ENCODE measurements around the gene C1orf115. TPM values are rescaled to one million over a fixed set of nuclear protein-coding genes. Genes with fewer than 3 reads are reported as not detected.
"Not testable (repeated sequence)": the region's sequence is repeated elsewhere in the genome, so short reads cannot be mapped to it uniquely, and the experiment has no call there.

C1orf115 gene
- total and polyA plus RNA-seq, 2 donors = 9.5 to 10.0 TPM

DNA sequence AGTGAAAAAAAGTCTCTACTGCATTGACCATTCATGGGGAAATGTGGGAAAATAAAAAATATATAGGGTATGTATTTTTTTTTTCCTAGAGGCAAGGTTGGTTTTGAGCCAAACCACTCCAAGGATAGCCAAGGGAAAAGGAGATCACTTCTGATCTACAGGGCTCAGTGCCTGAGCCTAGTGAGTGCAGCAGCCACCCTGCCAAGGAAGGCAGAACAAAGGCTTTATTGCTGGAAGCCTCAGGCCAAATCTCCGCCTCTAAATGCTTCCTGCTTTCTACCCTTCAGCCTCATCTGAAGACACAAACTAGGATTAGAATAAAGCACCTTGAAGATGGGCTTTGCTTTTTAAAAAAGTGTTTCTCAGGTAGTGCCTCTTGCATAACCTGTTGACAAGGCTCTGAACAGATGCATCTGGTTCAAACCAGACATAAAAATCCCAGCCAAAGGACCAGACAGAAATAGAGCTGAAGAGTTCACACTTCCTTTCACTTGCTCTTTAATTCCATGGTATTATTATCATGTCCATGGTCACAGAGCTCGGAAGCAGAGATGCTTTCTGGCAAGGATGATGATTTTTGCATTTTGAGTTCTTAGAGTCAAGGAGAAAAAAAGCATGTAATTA lies 10.5 kb downstream of the C1orf115 start:
- DNase-seq (ENCODE audit: extremely low spot score) = no peak
- Histone ChIP-seq H3K4me3 (ENCODE audit: low read depth, low read length) (no peak overlapping the region), H3K36me3 (ENCODE audit: insufficient read depth) (no peaks in the 10 kb centered on the region), H3K27ac (ENCODE audit: low read depth) (no peak overlapping the region), H3K4me1 (ENCODE audit: insufficient read depth) (no peaks in the 10 kb centered on the region)
- WGBS = 17% methylated on average over 2 of the region's 2 CpGs

DNA sequence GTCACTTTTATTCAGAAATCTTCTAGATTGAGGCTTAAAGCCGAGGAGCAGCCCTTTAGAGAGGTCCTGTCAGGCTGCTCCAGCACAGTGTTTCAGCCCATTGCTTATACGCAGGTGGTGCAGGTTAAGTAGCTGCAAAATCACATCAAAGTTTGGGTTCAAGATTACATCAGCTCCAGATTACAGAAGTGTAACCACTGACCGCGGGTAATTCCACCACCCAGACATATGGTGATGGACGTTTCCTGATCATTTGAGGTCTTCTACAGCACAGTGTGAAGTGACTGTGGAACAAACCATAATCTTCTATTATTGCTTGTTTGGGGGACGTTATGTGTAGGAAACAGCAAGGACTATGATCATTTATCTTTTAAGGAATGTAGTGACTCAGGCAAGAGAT lies 11.8 kb downstream of the C1orf115 start:
- H3K4me1 ChIP-seq (ENCODE audit: insufficient read depth) = no peaks in the 10 kb centered on the region
- DNase-seq (ENCODE audit: extremely low spot score) = no peak
- H3K36me3 ChIP-seq (ENCODE audit: insufficient read depth) = no peaks in the 10 kb centered on the region
- no peak overlapping the region for H3K4me3 ChIP-seq (ENCODE audit: low read depth, low read length)
- WGBS = 78% methylated on average over 6 of the region's 6 CpGs
- H3K27ac ChIP-seq (ENCODE audit: low read depth) = no peak overlapping the region

GRCh38 chr1:220702733-220703270 lies 12.6 kb downstream of the C1orf115 start:
- no peak overlapping the region for H3K4me3 ChIP-seq (ENCODE audit: low read depth, low read length)
- no peaks in the 10 kb centered on the region for H3K4me1 ChIP-seq (ENCODE audit: insufficient read depth)
- H3K36me3 ChIP-seq (ENCODE audit: insufficient read depth) = no peaks in the 10 kb centered on the region
- H3K27ac ChIP-seq (ENCODE audit: low read depth) = no peak overlapping the region
- 60% methylated on average over 5 of the region's 5 CpGs for WGBS
- no peak for DNase-seq (ENCODE audit: extremely low spot score)

DNA sequence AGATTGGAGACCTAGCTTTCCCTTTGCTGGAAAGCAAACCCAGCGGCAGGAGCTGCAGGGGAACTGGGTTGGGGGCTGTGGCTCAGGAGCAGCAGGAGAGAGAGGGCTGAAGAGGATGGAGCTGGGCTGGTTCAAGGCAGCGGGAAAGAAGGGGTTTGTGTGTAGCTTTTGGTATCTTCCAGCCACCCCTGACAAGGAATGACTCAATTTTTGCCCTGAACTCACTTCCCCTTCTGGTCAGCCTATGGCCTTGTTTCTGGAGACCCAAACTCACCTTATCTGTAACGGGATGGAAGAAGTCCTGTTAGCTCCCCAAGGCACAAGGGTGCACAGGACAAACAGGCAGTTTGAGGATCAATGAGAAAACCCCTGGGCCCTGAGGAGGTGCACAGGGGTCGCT lies 13.1 kb downstream of the C1orf115 start:
- no peak for DNase-seq (ENCODE audit: extremely low spot score)
- H3K4me1 ChIP-seq (ENCODE audit: insufficient read depth) = no peaks in the 10 kb centered on the region
- H3K4me3 ChIP-seq (ENCODE audit: low read depth, low read length) = no peak overlapping the region
- WGBS = 89% methylated on average over 4 of the region's 4 CpGs
- H3K36me3 ChIP-seq (ENCODE audit: insufficient read depth) = no peaks in the 10 kb centered on the region
- H3K27ac ChIP-seq (ENCODE audit: low read depth) = no peak overlapping the region

DNA sequence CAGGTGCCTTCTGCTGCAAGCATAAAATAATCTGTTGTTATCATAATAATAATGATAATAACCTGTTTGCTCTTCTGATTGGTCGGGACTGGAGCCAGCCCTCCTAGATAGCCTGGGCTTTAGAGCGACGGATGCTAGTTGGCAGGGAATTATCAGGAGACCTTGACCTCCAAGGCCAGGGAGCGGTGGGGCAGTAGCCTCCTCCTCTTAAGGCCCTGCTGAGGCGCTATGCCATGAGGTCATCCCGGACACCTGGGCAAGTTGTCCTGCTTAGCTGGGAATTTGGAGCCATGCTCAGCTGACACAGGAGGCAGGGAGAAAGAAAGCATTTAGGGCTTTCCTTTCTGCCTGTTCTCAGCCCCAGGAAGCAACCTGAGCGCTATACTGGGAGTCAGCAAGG lies 15.6 kb downstream of the C1orf115 start:
- no peak overlapping the region for H3K4me3 ChIP-seq (ENCODE audit: low read depth, low read length)
- no peaks in the 10 kb centered on the region for H3K36me3 ChIP-seq (ENCODE audit: insufficient read depth)
- H3K4me1 ChIP-seq (ENCODE audit: insufficient read depth) = no peaks in the 10 kb centered on the region
- no peak overlapping the region for H3K27ac ChIP-seq (ENCODE audit: low read depth)
- no peak for DNase-seq (ENCODE audit: extremely low spot score)
- 86% methylated on average over 7 of the region's 7 CpGs for WGBS

DNA sequence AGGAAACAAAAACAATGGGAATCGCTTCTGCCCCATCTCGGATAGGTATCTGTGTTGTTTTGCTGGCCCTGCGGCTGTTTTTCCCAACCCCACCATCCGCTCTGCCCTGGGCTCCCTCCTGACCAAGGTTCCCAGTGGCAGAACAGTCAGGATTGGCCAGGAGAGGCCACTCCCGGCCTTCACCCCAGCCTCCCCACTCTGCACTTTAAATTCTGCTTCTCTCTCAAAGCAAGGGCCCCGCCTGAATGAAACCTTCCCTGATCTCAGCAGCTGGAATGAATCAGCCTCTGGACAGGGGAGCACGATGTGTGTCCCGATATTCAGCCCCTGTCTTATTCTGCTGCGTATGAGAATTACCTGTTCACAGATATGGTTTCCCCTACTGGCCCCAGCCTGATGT lies 16.3 kb downstream of the C1orf115 start:
- DNase-seq (ENCODE audit: extremely low spot score) = no peak
- H3K27ac ChIP-seq (ENCODE audit: low read depth) = no peak overlapping the region
- no peaks in the 10 kb centered on the region for H3K36me3 ChIP-seq (ENCODE audit: insufficient read depth)
- no peak overlapping the region for H3K4me3 ChIP-seq (ENCODE audit: low read depth, low read length)
- no peaks in the 10 kb centered on the region for H3K4me1 ChIP-seq (ENCODE audit: insufficient read depth)
- 66% methylated on average over 9 of the region's 9 CpGs for WGBS

GRCh38 chr1:220707160-220707559 lies 17.0 kb downstream of the C1orf115 start:
- Histone ChIP-seq H3K27ac (ENCODE audit: low read depth) (no peak overlapping the region), H3K4me1 (ENCODE audit: insufficient read depth) (no peaks in the 10 kb centered on the region), H3K36me3 (ENCODE audit: insufficient read depth) (no peaks in the 10 kb centered on the region), H3K4me3 (ENCODE audit: low read depth, low read length) (no peak overlapping the region)
- WGBS = 87% methylated on average over 10 of the region's 10 CpGs
- no peak for DNase-seq (ENCODE audit: extremely low spot score)

- DNase-seq (ENCODE audit: extremely low spot score) = no peak
- no peaks in the 10 kb centered on the region for H3K36me3 ChIP-seq (ENCODE audit: insufficient read depth)
- no peak overlapping the region for H3K4me3 ChIP-seq (ENCODE audit: low read depth, low read length)
- H3K4me1 ChIP-seq (ENCODE audit: insufficient read depth) = no peaks in the 10 kb centered on the region
- H3K27ac ChIP-seq (ENCODE audit: low read depth) = no peak overlapping the region
- WGBS = 92% methylated on average over 4 of the region's 4 CpGs
Observed at GRCh38 chr1:220708244-220708643, 18.1 kb downstream of the C1orf115 start.

DNA sequence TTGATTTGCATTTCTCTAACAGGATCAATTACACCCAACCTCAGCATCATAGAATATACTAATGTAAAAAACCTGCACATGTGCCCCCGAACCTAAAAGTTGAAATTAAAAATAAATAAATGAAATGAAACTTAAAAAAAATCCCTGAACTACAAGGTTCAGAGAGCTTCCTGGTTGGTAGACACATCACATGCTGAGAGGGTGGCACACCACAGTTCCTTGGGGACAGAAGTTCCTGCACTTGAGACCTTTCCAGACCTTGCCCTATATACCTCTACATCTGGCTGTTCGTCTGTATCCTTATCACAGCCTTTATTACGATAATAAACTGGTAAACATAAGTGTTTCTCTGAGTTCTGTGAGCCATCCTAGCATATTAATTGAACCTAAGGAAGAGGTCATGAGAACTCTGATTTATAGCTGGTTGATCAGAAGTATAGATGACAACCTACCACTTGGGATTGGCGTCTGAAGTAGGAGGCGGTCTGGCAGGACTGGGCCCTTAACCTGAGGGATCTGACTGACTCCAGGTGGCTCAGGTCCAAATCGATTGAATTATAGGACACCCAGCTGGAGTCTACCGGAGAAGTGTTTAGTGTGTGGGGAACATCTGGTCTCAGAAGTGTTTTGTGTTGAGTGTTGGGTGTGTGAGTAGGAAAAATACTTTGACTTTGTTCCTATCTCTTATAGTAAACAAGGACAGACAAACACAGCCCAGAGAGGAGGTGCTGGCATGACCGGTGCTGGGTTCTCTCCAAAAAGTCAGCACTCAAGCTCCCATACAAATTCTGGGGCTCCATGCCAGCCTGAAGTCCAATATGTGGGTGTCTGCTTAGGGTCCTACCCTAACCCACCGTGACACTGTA lies 19.0 kb downstream of the C1orf115 start:
- DNase-seq (ENCODE audit: extremely low spot score) = no peak
- Histone ChIP-seq H3K27ac (ENCODE audit: low read depth) (no peak overlapping the region), H3K4me3 (ENCODE audit: low read depth, low read length) (no peak overlapping the region), H3K36me3 (ENCODE audit: insufficient read depth) (no peaks in the 10 kb centered on the region), H3K4me1 (ENCODE audit: insufficient read depth) (no peaks in the 10 kb centered on the region)
- WGBS = 59% methylated on average over 9 of the region's 9 CpGs

DNA sequence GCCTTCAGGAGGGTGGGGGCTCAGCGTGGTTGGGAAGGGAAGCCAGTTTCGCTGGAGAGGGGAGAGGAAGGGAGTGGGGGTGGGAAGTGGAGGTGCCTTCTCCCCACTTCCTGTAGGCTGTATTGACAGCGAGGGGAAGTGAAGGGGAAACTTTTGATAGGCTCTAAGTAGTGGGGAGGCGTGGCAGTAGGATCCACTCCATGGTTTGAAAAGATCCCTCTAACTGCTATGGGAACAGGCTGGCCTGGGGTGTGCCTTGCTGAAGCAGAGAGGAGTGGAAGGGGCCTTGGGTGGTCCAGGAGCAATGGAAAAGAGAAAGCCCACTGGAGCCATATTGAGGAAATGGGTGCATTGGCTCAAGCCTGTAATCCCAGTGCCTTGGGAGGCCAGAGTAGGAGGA lies 20.2 kb downstream of the C1orf115 start:
- Histone ChIP-seq H3K4me1 (ENCODE audit: insufficient read depth) (no peaks in the 10 kb centered on the region), H3K27ac (ENCODE audit: low read depth) (no peak overlapping the region), H3K4me3 (ENCODE audit: low read depth, low read length) (no peak overlapping the region), H3K36me3 (ENCODE audit: insufficient read depth) (no peaks in the 10 kb centered on the region)
- WGBS = 85% methylated on average over 4 of the region's 4 CpGs
- no peak for DNase-seq (ENCODE audit: extremely low spot score)

DNA sequence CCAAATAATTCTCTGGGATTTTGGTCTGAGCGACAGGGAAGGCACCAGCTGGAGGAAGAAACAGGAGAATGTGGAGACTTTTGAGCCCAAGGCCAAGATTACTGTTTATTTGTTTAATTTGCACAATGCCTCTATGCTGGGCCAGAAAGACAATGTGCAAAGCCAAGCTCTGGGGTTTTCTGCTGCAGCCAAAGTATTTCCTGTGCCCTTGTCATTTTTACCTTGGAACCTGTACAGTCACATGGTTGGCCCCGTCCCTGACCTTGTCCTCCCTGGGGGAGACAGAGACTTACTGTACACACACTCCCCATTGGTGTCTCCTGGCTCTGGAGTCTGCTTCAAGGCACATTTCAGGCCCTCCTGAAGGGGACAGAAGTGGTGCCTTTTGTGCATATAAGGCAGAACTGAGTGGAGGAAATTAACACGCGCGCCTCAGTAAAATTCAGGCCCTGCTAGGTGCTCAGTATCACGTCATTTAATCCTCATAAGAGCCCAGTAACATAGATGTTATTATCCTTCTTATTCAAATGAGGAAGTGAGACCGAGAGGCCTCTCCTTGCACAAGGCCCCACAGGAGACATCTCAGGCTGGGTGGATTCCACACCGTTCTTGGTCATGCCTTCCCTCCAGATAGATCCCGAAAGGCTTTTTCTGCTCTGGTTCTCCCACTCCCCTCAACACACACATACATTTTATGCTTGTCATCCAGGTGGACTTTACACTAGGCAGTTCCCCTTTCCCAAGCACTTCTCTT lies 21.1 kb downstream of the C1orf115 start:
- 78% methylated on average over 9 of the region's 9 CpGs for WGBS

GRCh38 chr1:220715986-220716385 lies 25.8 kb downstream of the C1orf115 start:
- not testable (repeated sequence) for H3K4me1 ChIP-seq (ENCODE audit: insufficient read depth); H3K4me3 ChIP-seq (ENCODE audit: low read depth, low read length); H3K27ac ChIP-seq (ENCODE audit: low read depth); DNase-seq (ENCODE audit: extremely low spot score); H3K36me3 ChIP-seq (ENCODE audit: insufficient read depth)
- whole genome bisulfite sequencing = 96% methylated on average over 5 of the region's 5 CpGs

More for the DNA sequence above, 21.1 kb downstream of the C1orf115 start:
- no peaks in the 10 kb centered on the region for H3K4me1 ChIP-seq (ENCODE audit: insufficient read depth)
- no peak overlapping the region for H3K27ac ChIP-seq (ENCODE audit: low read depth)
- no peaks in the 10 kb centered on the region for H3K36me3 ChIP-seq (ENCODE audit: insufficient read depth)
- H3K4me3 ChIP-seq (ENCODE audit: low read depth, low read length) = no peak overlapping the region
- DNase-seq (ENCODE audit: extremely low spot score) = no peak

- Histone ChIP-seq H3K36me3 (ENCODE audit: insufficient read depth) (no peaks in the 10 kb centered on the region), H3K4me1 (ENCODE audit: insufficient read depth) (no peaks in the 10 kb centered on the region), H3K4me3 (ENCODE audit: low read depth, low read length) (no peak overlapping the region), H3K27ac (ENCODE audit: low read depth) (no peak overlapping the region)
- 84% methylated on average over 20 of the region's 20 CpGs for WGBS
- DNase-seq (ENCODE audit: extremely low spot score) = no peak
Observed at GRCh38 chr1:220717800-220718640, 27.9 kb downstream of the C1orf115 start.
